ENCODE data around the gene KIF3C.
"Not testable (repeated sequence)": the region's sequence is repeated elsewhere in the genome, so short reads cannot be mapped to it uniquely, and the experiment has no call there.

The KIF3C gene

GRCh38 chr2:25913696-25913973, 68.7 kb downstream of the KIF3C start:
- WGBS, 2 donors (ENCODE audit: extremely low coverage in 2 of 2, insufficient read length in 2 of 2, insufficient replicate concordance in 1 of 2) = no CpG with 5 or more reads among the region's 9 CpGs
- H3K4me1 ChIP-seq (ENCODE audit: control insufficient read depth in 2 of 2, insufficient read depth in 1 of 2, low read depth in 1 of 2, low read length in 2 of 2); H2BK15ac ChIP-seq (ENCODE audit: low read length); H3K27ac ChIP-seq (replicated peaks; ENCODE audit: low read length); H4K91ac ChIP-seq (ENCODE audit: low read depth, low read length, poor library complexity); H3K4me2 ChIP-seq (ENCODE audit: insufficient read depth, low read length, poor library complexity, severe bottlenecking); H3K36me3 ChIP-seq (replicated peaks in 1 of 2; ENCODE audit: control insufficient read depth in 2 of 2, insufficient read depth in 2 of 2, low read length in 2 of 2); H2BK120ac ChIP-seq (ENCODE audit: low read depth, low read length); H3K27me3 ChIP-seq (ENCODE audit: control insufficient read depth in 3 of 3, insufficient read depth in 3 of 3, low read depth in 1 of 3, low read length in 3 of 3); H3K4ac ChIP-seq (ENCODE audit: low read length); H3K79me1 ChIP-seq (ENCODE audit: low read depth, low read length); H3K9ac ChIP-seq (ENCODE audit: low read depth, low read length, poor library complexity); H2BK12ac ChIP-seq (ENCODE audit: low read length); H4K8ac ChIP-seq (ENCODE audit: low read depth, low read length); H3K18ac ChIP-seq (ENCODE audit: low read length); H3K14ac ChIP-seq (ENCODE audit: low read length); H2AK5ac ChIP-seq (ENCODE audit: low read depth, low read length); DNase-seq (ENCODE audit: low spot score); H3K9me3 ChIP-seq (replicated peaks in 1 of 2; ENCODE audit: control insufficient read depth in 2 of 2, insufficient read depth in 1 of 2, low read depth in 1 of 2, low read length in 2 of 2); H3K23ac ChIP-seq (ENCODE audit: low read depth, low read length, poor library complexity); H2BK5ac ChIP-seq (ENCODE audit: low read length): not testable (repeated sequence)
- H2AFZ ChIP-seq (ENCODE audit: low read length) = peak overlapping the region; percentile 83
- H3K4me3 ChIP-seq (ENCODE audit: low read length in 2 of 2) = peak overlapping the region in 1 of 2 donors; percentile 33

- no peak overlapping the region for H2BK12ac ChIP-seq (ENCODE audit: low read length)
- peaks cover 0 to 10% of the 10 kb centered on the region in 2 donors for H3K4me1 ChIP-seq (ENCODE audit: control insufficient read depth in 2 of 2, insufficient read depth in 1 of 2, low read depth in 1 of 2, low read length in 2 of 2)
- no peak overlapping the region for H2BK5ac ChIP-seq (ENCODE audit: low read length)
- no peak overlapping the region for H2AK5ac ChIP-seq (ENCODE audit: low read depth, low read length)
- no peak overlapping the region for H3K18ac ChIP-seq (ENCODE audit: low read length)
- no peak overlapping the region for H3K4ac ChIP-seq (ENCODE audit: low read length)
- no peak overlapping the region for H4K91ac ChIP-seq (ENCODE audit: low read depth, low read length, poor library complexity)
- no peak overlapping the region for H3K23ac ChIP-seq (ENCODE audit: low read depth, low read length, poor library complexity)
- H3K27ac ChIP-seq (replicated peaks; ENCODE audit: low read length) = no peak overlapping the region
- H3K4me2 ChIP-seq (ENCODE audit: insufficient read depth, low read length, poor library complexity, severe bottlenecking) = no peak overlapping the region
- no peaks in the 10 kb centered on the region for H3K79me1 ChIP-seq (ENCODE audit: low read depth, low read length)
- no peaks in the 10 kb centered on the region for H3K36me3 ChIP-seq (replicated peaks in 1 of 2; ENCODE audit: control insufficient read depth in 2 of 2, insufficient read depth in 2 of 2, low read length in 2 of 2)
- no peak overlapping the region for H3K9ac ChIP-seq (ENCODE audit: low read depth, low read length, poor library complexity)
- no peak overlapping the region for H4K8ac ChIP-seq (ENCODE audit: low read depth, low read length)
- H3K9me3 ChIP-seq (replicated peaks in 1 of 2; ENCODE audit: control insufficient read depth in 2 of 2, insufficient read depth in 1 of 2, low read depth in 1 of 2, low read length in 2 of 2) = no peaks in the 10 kb centered on the region
- no peak overlapping the region for H2BK120ac ChIP-seq (ENCODE audit: low read depth, low read length)
- H2AFZ ChIP-seq (ENCODE audit: low read length) = peak overlapping the region; percentile 83
- no CpG with 5 or more reads among the region's 10 CpGs for WGBS, 2 donors (ENCODE audit: extremely low coverage in 2 of 2, insufficient read length in 2 of 2, insufficient replicate concordance in 1 of 2)
- H3K27me3 ChIP-seq (ENCODE audit: control insufficient read depth in 3 of 3, insufficient read depth in 3 of 3, low read depth in 1 of 3, low read length in 3 of 3) = no peaks in the 10 kb centered on the region
- H3K14ac ChIP-seq (ENCODE audit: low read length) = no peak overlapping the region
- H2BK15ac ChIP-seq (ENCODE audit: low read length) = no peak overlapping the region
- H3K4me3 ChIP-seq (ENCODE audit: low read length in 2 of 2) = peak overlapping the region in 1 of 2 donors; percentile 33
- no peak for DNase-seq (ENCODE audit: low spot score)
Measured at GRCh38 chr2:25912851-25913695, 69.2 kb downstream of the KIF3C start.

DNA sequence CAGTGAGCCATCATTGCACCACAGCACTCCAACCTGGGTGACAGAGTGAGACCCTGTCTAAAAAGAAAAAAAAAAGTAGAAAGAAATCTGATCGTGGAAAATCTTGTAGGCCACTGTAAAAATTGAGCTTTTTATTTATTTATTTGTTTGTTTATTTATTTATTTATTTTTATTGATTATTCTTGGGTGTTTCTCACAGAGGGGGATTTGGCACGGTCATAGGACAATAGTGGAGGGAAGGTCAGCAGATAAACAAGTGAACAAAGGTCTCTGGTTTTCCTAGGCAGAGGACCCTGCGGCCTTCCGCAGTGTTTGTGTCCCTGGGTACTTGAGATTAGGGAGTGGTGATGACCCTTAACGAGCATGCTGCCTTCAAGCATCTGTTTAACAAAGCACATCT, 72.7 kb downstream of the KIF3C start:
- not testable (repeated sequence) for H3K4me2 ChIP-seq (ENCODE audit: insufficient read depth, low read length, poor library complexity, severe bottlenecking); H4K91ac ChIP-seq (ENCODE audit: low read depth, low read length, poor library complexity); DNase-seq (ENCODE audit: low spot score); H3K27ac ChIP-seq (replicated peaks; ENCODE audit: low read length); H3K4ac ChIP-seq (ENCODE audit: low read length); H2BK12ac ChIP-seq (ENCODE audit: low read length); H3K79me1 ChIP-seq (ENCODE audit: low read depth, low read length); H4K8ac ChIP-seq (ENCODE audit: low read depth, low read length); H3K9ac ChIP-seq (ENCODE audit: low read depth, low read length, poor library complexity); H2BK5ac ChIP-seq (ENCODE audit: low read length); H3K27me3 ChIP-seq (ENCODE audit: control insufficient read depth in 3 of 3, insufficient read depth in 3 of 3, low read depth in 1 of 3, low read length in 3 of 3); H3K4me1 ChIP-seq (ENCODE audit: control insufficient read depth in 2 of 2, insufficient read depth in 1 of 2, low read depth in 1 of 2, low read length in 2 of 2); H3K9me3 ChIP-seq (replicated peaks in 1 of 2; ENCODE audit: control insufficient read depth in 2 of 2, insufficient read depth in 1 of 2, low read depth in 1 of 2, low read length in 2 of 2); H2BK120ac ChIP-seq (ENCODE audit: low read depth, low read length); H3K18ac ChIP-seq (ENCODE audit: low read length); H3K36me3 ChIP-seq (replicated peaks in 1 of 2; ENCODE audit: control insufficient read depth in 2 of 2, insufficient read depth in 2 of 2, low read length in 2 of 2); H2BK15ac ChIP-seq (ENCODE audit: low read length); H3K14ac ChIP-seq (ENCODE audit: low read length); H3K4me3 ChIP-seq (ENCODE audit: low read length in 2 of 2); H2AK5ac ChIP-seq (ENCODE audit: low read depth, low read length); H2AFZ ChIP-seq (ENCODE audit: low read length); H3K23ac ChIP-seq (ENCODE audit: low read depth, low read length, poor library complexity)
- WGBS, 2 donors (ENCODE audit: extremely low coverage in 2 of 2, insufficient read length in 2 of 2, insufficient replicate concordance in 1 of 2) = no CpG with 5 or more reads among the region's 5 CpGs

DNA sequence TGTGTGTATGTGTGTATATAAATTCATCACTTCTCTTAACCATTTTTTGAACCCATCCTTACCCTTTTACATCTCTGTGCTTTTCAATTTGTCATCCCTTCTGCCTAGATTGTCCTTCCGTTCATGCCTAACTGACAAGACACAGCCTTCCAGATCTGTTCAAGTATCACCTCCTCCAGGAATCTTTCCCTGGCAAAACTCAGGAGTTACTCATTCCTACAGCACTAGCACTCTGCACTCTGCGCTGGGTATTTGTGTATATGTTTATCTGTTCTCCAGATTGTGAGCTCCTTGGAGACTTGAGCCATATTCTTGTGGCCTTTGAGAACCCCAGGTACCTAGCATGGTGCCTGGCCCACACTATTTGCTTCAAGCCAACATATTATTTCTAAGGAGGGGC, 77.2 kb downstream of the KIF3C start:
- no peak overlapping the region for H2BK120ac ChIP-seq (ENCODE audit: low read depth, low read length)
- H3K23ac ChIP-seq (ENCODE audit: low read depth, low read length, poor library complexity) = no peak overlapping the region
- no peaks in the 10 kb centered on the region for H3K27me3 ChIP-seq (ENCODE audit: control insufficient read depth in 3 of 3, insufficient read depth in 3 of 3, low read depth in 1 of 3, low read length in 3 of 3)
- H3K4me3 ChIP-seq (ENCODE audit: low read length in 2 of 2) = no peak overlapping the region
- H3K18ac ChIP-seq (ENCODE audit: low read length) = no peak overlapping the region
- no peak overlapping the region for H2AK5ac ChIP-seq (ENCODE audit: low read depth, low read length)
- H2BK5ac ChIP-seq (ENCODE audit: low read length) = no peak overlapping the region
- H3K9me3 ChIP-seq (replicated peaks in 1 of 2; ENCODE audit: control insufficient read depth in 2 of 2, insufficient read depth in 1 of 2, low read depth in 1 of 2, low read length in 2 of 2) = no peaks in the 10 kb centered on the region
- no peak overlapping the region for H3K4ac ChIP-seq (ENCODE audit: low read length)
- H2BK15ac ChIP-seq (ENCODE audit: low read length) = no peak overlapping the region
- no peak overlapping the region for H2AFZ ChIP-seq (ENCODE audit: low read length)
- H3K14ac ChIP-seq (ENCODE audit: low read length) = no peak overlapping the region
- no peaks in the 10 kb centered on the region for H3K4me1 ChIP-seq (ENCODE audit: control insufficient read depth in 2 of 2, insufficient read depth in 1 of 2, low read depth in 1 of 2, low read length in 2 of 2)
- H4K8ac ChIP-seq (ENCODE audit: low read depth, low read length) = no peak overlapping the region
- no peak overlapping the region for H3K9ac ChIP-seq (ENCODE audit: low read depth, low read length, poor library complexity)
- H2BK12ac ChIP-seq (ENCODE audit: low read length) = no peak overlapping the region
- no peak overlapping the region for H3K4me2 ChIP-seq (ENCODE audit: insufficient read depth, low read length, poor library complexity, severe bottlenecking)
- no peak for DNase-seq (ENCODE audit: low spot score)
- H3K79me1 ChIP-seq (ENCODE audit: low read depth, low read length) = no peaks in the 10 kb centered on the region
- H3K27ac ChIP-seq (replicated peaks; ENCODE audit: low read length) = no peak overlapping the region
- H3K36me3 ChIP-seq (replicated peaks in 1 of 2; ENCODE audit: control insufficient read depth in 2 of 2, insufficient read depth in 2 of 2, low read length in 2 of 2) = no peaks in the 10 kb centered on the region
- H4K91ac ChIP-seq (ENCODE audit: low read depth, low read length, poor library complexity) = no peak overlapping the region
- whole genome bisulfite sequencing, 2 donors (ENCODE audit: extremely low coverage in 2 of 2, insufficient read length in 2 of 2, insufficient replicate concordance in 1 of 2) = no CpG with 5 or more reads among the region's 2 CpGs
